HCT116 (cell line): Measurements from ENCODE around the gene KCNH2. TPM values are rescaled to one million over a fixed set of nuclear protein-coding genes. Genes with fewer than 3 reads are reported as not detected.
A peak's percentile ranks its signal among the peaks of the same experiment; 100 is the strongest.

Source experiments
- ATAC-seq: fragments of 200-7000 bp; cut with Tn5 transposase; 2 replicates; pipeline ENCODE4 v1.9.1; 2020; ENCODE audit warnings: mild to moderate bottlenecking, moderate library complexity
- BruUV-seq: library from RNA; stranded (reverse); fragments of 400-500 nt; replicated peaks from 2 replicates; lab custom pipeline; 2021; lab: Mats Ljungman, UMichigan
- CTCF ChIA-PET: fragments of 300-600 bp; sonication (Branson Sonifier 250); formaldehyde crosslinking; loops from one replicate; lab custom pipeline; 2021; ENCODE audit warnings: antibody characterized with exemption; lab: Charles Lee
- POLR2A ChIA-PET: fragments of 300-600, 350-600 bp; sonication (Branson Sonifier 250); formaldehyde crosslinking; loops from one replicate; lab custom pipeline; 2021; ENCODE audit warnings: antibody characterized with exemption; lab: Charles Lee
- RAD21 ChIA-PET, 2 experiments: fragments of 300-600 bp; sonication (Branson Sonifier 250); formaldehyde crosslinking; loops; one replicate each; lab custom pipeline; 2023; ENCODE audit warnings: low total read pairs in 2 of 2; ENCODE audit not compliant: uncharacterized antibody in 2 of 2, unreplicated experiment in 2 of 2, low non-redundant PET in 1 of 2; lab: Charles Lee
- DNase-seq: peaks from one replicate; pipeline ENCODE4 v3.0.0-alpha.2; 2010; ENCODE audit warnings: low read depth, low spot score
- H2AFZ ChIP-seq: fragments of 200-600 bp; shearing (Covaris generic), sonication (generic); 2 replicates; pipeline ENCODE4 v1.6.1; 2017; ENCODE audit warnings: low read depth, mixed run types, mixed read lengths, antibody characterized with exemption, low read length; ENCODE audit not compliant: poor library complexity, severe bottlenecking
- H3K27ac ChIP-seq: 2 replicates; pipeline ENCODE4 v1.5.1; 2012; ENCODE audit warnings: low read depth, low read length
- H3K27me3 ChIP-seq: fragments of 200-600 bp; sonication (generic); 2 replicates; pipeline ENCODE4 v1.6.1; 2016; ENCODE audit warnings: mixed run types, low read length, mixed read lengths; ENCODE audit not compliant: insufficient read depth
- H3K36me3 ChIP-seq, 2 experiments: fragments of 200-500 bp in 1 of 2; fragments of 200-600 bp in 1 of 2; sonication (Bioruptor generic) in 1 of 2; sonication (generic) in 1 of 2; 2 replicates each; pipeline versions ENCODE4 v1.5.1 to v1.6.1; 2014 to 2016; ENCODE audit warnings: low read length in 2 of 2, inconsistent platforms in 1 of 2, mixed read lengths in 1 of 2, mixed run types in 1 of 2; ENCODE audit not compliant: insufficient read depth in 2 of 2, control insufficient read depth in 1 of 2
- H3K4me1 ChIP-seq, 2 experiments: fragments of 200-600 bp in 1 of 2; sonication (generic) in 1 of 2; 2 replicates each; pipeline versions ENCODE4 v1.5.1 to v1.6.1; 2012 to 2017; ENCODE audit warnings: low read length in 2 of 2, inconsistent platforms in 1 of 2, mild to moderate bottlenecking in 1 of 2, mixed read lengths in 1 of 2, mixed run types in 1 of 2, moderate library complexity in 1 of 2; ENCODE audit not compliant: insufficient read depth in 2 of 2, control insufficient read depth in 1 of 2
- H3K4me2 ChIP-seq: fragments of 200-600 bp; sonication (generic); 2 replicates; pipeline ENCODE4 v1.6.1; 2017; ENCODE audit warnings: mixed run types, low read length, mixed read lengths
- H3K4me3 ChIP-seq, 2 experiments: fragments of 200-600 bp in 1 of 2; sonication (generic) in 1 of 2; replicated peaks in 1 of 2; 2 replicates each; pipeline ENCODE4 v1.5.1; 2011 to 2016; ENCODE audit warnings: low read length in 2 of 2, control low read depth in 1 of 2, low read depth in 1 of 2, mild to moderate bottlenecking in 1 of 2, mixed read lengths in 1 of 2, mixed run types in 1 of 2
- H3K79me2 ChIP-seq: fragments of 200-600 bp; sonication (generic); 2 replicates; pipeline ENCODE4 v1.6.1; 2017; ENCODE audit warnings: mild to moderate bottlenecking, mixed run types, low read length, moderate library complexity, mixed read lengths; ENCODE audit not compliant: insufficient read depth
- H3K9ac ChIP-seq: fragments of 200-600 bp; sonication (generic); 2 replicates; pipeline ENCODE4 v1.6.1; 2016; ENCODE audit warnings: low read length, mixed read lengths
- H3K9me2 ChIP-seq: fragments of 200-600 bp; sonication (generic), shearing (Covaris generic); 2 replicates; pipeline ENCODE4 v1.6.1; 2017; ENCODE audit warnings: mixed run types, mild to moderate bottlenecking, moderate library complexity; ENCODE audit not compliant: insufficient read depth
- H3K9me3 ChIP-seq, 2 experiments: fragments of 200-500 bp in 1 of 2; fragments of 200-600 bp in 1 of 2; sonication (Bioruptor generic) in 1 of 2; sonication (generic) in 1 of 2; 2 replicates each; pipeline ENCODE4 v1.6.1; 2014 to 2017; ENCODE audit warnings: low read length in 2 of 2, mixed read lengths in 2 of 2, inconsistent platforms in 1 of 2, low read depth in 1 of 2, mild to moderate bottlenecking in 1 of 2, mixed run types in 1 of 2, moderate library complexity in 1 of 2; ENCODE audit not compliant: control insufficient read depth in 1 of 2, insufficient read depth in 1 of 2
- H4K20me1 ChIP-seq: fragments of 200-600 bp; sonication (generic), shearing (Covaris generic); 2 replicates; pipeline ENCODE4 v1.6.1; 2017; ENCODE audit warnings: mixed run types, mild to moderate bottlenecking, moderate library complexity; ENCODE audit not compliant: insufficient read depth
- CTCF ChIP-seq, 3 experiments: fragments of 200-600 bp in 1 of 3; sonication (generic) in 1 of 3; IDR thresholded peaks in 2 of 3; conservative IDR thresholded peaks in 1 of 3; 2 replicates each; pipeline ENCODE4 v1.5.1; 2012 to 2017; ENCODE audit warnings: low read depth in 2 of 3, low read length in 2 of 3, antibody characterized with exemption in 1 of 3, borderline replicate concordance in 1 of 3, control low read depth in 1 of 3, mild to moderate bottlenecking in 1 of 3, mixed read lengths in 1 of 3, mixed run types in 1 of 3, moderate library complexity in 1 of 3; ENCODE audit not compliant: insufficient read depth in 1 of 3
- ELF1 ChIP-seq: IDR thresholded peaks from 2 replicates; pipeline ENCODE4 v1.6.1; 2012; ENCODE audit warnings: low read depth, borderline replicate concordance
- FOSL1 ChIP-seq: IDR thresholded peaks from 2 replicates; pipeline ENCODE4 v1.6.1; 2012; ENCODE audit warnings: low read depth
- POLR2A ChIP-seq: IDR thresholded peaks from 2 replicates; pipeline ENCODE4 v1.7.0; 2011; ENCODE audit warnings: borderline replicate concordance; ENCODE audit not compliant: insufficient read depth, insufficient read length; ENCODE audit errors: extremely low read depth
- POLR2AphosphoS5 ChIP-seq: IDR thresholded peaks from 2 replicates; pipeline ENCODE4 v1.6.1; 2011; ENCODE audit warnings: mild to moderate bottlenecking, low read depth, low read length, moderate library complexity
- TCF7L2 ChIP-seq: IDR thresholded peaks from 2 replicates; pipeline ENCODE4 v1.7.0; 2011; ENCODE audit warnings: borderline replicate concordance, inconsistent platforms; ENCODE audit not compliant: insufficient read depth, insufficient read length; ENCODE audit errors: extremely low read depth
- YY1 ChIP-seq: IDR thresholded peaks from 2 replicates; pipeline ENCODE4 v1.6.1; 2011; ENCODE audit warnings: low read length, low read depth, moderate library complexity, mild to moderate bottlenecking; ENCODE audit not compliant: insufficient replicate concordance; ENCODE audit errors: extremely low read depth
- ZBTB33 ChIP-seq: IDR thresholded peaks from 2 replicates; pipeline ENCODE4 v1.6.1; 2011; ENCODE audit warnings: mild to moderate bottlenecking, low read length, moderate library complexity; ENCODE audit not compliant: insufficient replicate concordance; ENCODE audit errors: extremely low read depth
- ZFX ChIP-seq: fragments of 450-650 bp; IDR thresholded peaks from 2 replicates; pipeline ENCODE4 v1.6.1; 2017
- intact Hi-C: fragments of 100-400 bp; cut with micrococcal nuclease; formaldehyde crosslinking; loops from 2 replicates; pipeline ENCODE4 v1.10.0; 2022
- total RNA-seq: library from RNA; stranded (reverse); gene quantifications from one replicate; pipeline ENCODE4 v1.2.1, GENCODE V29; 2021; ENCODE audit not compliant: unreplicated experiment
- TF ChIP-seq, protein P1 (sequence below): IDR thresholded peaks from 2 replicates; pipeline ENCODE4 v1.6.1; 2012
- TF ChIP-seq, protein P2 (sequence below): IDR thresholded peaks from 2 replicates; pipeline ENCODE4 v1.6.1; 2012; ENCODE audit warnings: low read depth

The KCNH2 gene
- total RNA-seq, 1 experiment from 2014 or later: 9.7 TPM

DNA sequence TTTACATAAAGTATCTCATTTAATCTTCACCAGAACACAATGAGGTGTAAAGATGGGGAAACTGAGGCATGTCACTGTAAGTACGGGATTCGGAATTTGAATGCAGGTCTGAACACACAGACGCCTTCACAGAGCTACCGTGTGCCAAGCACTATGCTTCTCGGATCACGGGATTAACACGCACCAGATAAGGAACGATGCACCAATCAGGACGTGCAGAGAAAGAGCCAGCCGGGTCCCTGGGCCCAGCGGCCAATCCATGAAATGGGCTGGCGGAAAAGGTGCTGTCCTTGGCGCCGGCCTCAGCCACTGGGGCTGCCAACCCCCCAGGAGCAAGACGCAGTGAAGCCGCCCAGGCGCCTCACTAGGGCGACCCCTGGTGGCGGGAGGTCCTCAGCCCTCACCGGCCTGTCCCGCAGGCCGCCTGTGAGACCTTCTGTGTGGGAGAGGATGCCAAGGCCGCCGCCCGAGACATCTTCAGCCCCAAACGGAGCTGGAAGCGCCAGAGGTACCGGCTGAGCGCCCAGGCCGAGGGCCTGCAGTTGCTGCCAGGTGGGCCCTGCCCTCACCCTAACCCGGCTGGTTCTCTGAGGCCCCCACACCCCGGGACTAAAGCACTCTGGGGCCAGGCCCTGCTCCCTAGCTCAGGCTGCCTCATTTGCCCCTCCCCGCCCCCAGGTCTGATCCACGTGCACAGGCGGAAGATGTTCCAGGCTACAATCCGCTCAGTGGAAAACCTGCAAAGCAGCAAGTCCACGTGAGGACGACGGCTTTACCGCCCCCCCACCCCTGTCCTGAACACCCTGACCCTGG is 30.6 kb upstream of the KCNH2 start:
- ATAC-seq (peak; percentile 86), DNase-seq (peak; percentile 87)
- Histone ChIP-seq H3K4me3 (peak overlapping the region; percentile 72 to 73), H3K27ac (peak overlapping the region; percentile 71), H3K4me1 (peaks cover 16 to 51% of the 10 kb centered on the region in 2 experiments; a peak in 3 of 4 replicates), H3K9me2 (no peaks in the 10 kb centered on the region), H2AFZ (peak overlapping the region; percentile 75), H3K79me2 (peaks cover 4% of the 10 kb centered on the region; the same call in 1 of the 2 replicates), H3K27me3 (no peaks in the 10 kb centered on the region), H3K4me2 (peak overlapping the region; percentile 94), H3K36me3 (no peaks in the 10 kb centered on the region), H3K9me3 (no peaks in the 10 kb centered on the region), H3K9ac (peak overlapping the region; percentile 81), H4K20me1 (no peaks in the 10 kb centered on the region)
- TF ChIP-seq ZBTB33: no peak
- TF ChIP-seq ELF1: no peak
- peak; percentile 83 for TF ChIP-seq POLR2A
- peak in 2 of 3 experiments; percentile 85 to 94; a peak in 4 of 6 replicates for TF ChIP-seq CTCF (IDR thresholded peaks at IDR 0.05 in 2 of 3, conservative IDR thresholded peaks at IDR 0.05 in 1 of 3; ENCODE audit: borderline replicate concordance in 1 of 3, insufficient read depth in 1 of 3, low read depth in 2 of 3, low read length in 2 of 3)
- TF ChIP-seq, protein P1, sequence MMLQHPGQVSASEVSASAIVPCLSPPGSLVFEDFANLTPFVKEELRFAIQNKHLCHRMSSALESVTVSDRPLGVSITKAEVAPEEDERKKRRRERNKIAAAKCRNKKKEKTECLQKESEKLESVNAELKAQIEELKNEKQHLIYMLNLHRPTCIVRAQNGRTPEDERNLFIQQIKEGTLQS: no peak
- TF ChIP-seq, protein P2, sequence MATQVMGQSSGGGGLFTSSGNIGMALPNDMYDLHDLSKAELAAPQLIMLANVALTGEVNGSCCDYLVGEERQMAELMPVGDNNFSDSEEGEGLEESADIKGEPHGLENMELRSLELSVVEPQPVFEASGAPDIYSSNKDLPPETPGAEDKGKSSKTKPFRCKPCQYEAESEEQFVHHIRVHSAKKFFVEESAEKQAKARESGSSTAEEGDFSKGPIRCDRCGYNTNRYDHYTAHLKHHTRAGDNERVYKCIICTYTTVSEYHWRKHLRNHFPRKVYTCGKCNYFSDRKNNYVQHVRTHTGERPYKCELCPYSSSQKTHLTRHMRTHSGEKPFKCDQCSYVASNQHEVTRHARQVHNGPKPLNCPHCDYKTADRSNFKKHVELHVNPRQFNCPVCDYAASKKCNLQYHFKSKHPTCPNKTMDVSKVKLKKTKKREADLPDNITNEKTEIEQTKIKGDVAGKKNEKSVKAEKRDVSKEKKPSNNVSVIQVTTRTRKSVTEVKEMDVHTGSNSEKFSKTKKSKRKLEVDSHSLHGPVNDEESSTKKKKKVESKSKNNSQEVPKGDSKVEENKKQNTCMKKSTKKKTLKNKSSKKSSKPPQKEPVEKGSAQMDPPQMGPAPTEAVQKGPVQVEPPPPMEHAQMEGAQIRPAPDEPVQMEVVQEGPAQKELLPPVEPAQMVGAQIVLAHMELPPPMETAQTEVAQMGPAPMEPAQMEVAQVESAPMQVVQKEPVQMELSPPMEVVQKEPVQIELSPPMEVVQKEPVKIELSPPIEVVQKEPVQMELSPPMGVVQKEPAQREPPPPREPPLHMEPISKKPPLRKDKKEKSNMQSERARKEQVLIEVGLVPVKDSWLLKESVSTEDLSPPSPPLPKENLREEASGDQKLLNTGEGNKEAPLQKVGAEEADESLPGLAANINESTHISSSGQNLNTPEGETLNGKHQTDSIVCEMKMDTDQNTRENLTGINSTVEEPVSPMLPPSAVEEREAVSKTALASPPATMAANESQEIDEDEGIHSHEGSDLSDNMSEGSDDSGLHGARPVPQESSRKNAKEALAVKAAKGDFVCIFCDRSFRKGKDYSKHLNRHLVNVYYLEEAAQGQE: no peak
- peak; percentile 92 for TF ChIP-seq ZFX
- TF ChIP-seq POLR2AphosphoS5: peak; percentile 85
- peak; percentile 66 for TF ChIP-seq YY1
- TF ChIP-seq FOSL1: no peak
- TF ChIP-seq TCF7L2: peak; percentile 76
- intact Hi-C loops: loop anchor here (1.0 kb wide), 2 partner anchors 30 to 103 kb away; partner anchors contain the start of gene KCNH2
- ChIA-PET CTCF (interaction anchor here (0.7 to 5.4 kb wide), 21 partner anchors 8 to 230 kb away, joined by 3 to 59 read pairs (median 5); partner anchors contain the start of genes ABCB8, ATG9B and TMUB1), RAD21 (interaction anchor here in 1 of 2 experiments (0.6 to 1.7 kb wide), 4 partner anchors 10 to 103 kb away, joined by 3 to 5 read pairs (median 3); no protein-coding TSS in a partner anchor), POLR2A (interaction anchor here (0.7 to 1.5 kb wide), 7 partner anchors 10 to 132 kb away, joined by 3 to 4 read pairs (median 3); partner anchors contain the start of genes ABCB8 and ATG9B)
- BruUV-seq: no TSS peak
